Measurements from ENCODE around the gene KCNK4. TPM values are rescaled to one million over a fixed set of nuclear protein-coding genes. Genes with fewer than 3 reads are reported as not detected.

KCNK4 gene
- polyA plus RNA-seq, 1 donor (not counting 4 experiments of a cell fraction or from before 2014, with no cell fraction given): not detected

DNA sequence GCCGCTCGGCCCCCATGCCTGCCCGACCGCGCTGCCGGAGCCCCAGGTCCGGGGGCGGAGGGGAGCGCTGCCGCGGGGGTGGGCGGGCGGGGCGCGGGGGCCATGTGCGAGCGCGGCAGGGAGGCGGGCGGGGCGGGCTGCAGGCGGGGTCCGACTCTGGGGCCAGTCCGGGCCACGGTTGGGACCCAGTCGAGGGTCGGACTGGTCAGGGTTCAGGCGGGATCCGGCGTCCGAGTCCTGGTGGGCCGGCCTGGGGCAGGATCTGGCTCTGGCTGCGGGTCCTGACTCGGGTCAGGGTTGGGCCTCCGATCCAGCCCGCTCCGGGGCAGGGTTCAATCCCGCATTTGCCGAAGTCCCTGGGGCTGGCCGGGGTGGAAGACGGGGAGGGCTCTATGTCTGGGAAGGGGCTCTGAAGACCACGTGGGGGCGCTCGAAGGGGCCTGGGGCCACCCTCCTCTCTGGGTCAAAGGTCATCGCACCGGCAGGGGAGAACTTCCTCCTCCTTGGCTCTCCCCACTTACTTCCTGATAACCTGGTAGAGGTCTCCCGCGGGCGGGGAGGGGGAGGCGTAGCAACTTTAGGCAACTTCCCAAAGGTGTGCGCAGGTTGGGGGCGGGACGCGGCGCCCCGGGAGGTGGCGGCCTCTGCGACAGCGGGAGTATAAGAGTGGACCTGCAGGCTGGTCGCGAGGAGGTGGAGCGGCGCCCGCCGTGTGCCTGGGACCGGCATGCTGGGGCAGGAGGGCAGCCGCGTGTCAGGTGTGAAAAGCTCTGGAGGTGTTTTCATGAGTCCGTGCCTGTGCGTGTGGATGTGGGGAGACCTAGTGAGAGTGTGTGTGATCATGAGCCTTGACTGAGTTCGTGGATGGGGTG is 14.8 kb downstream of the KCNK4 start:
- FAIRE-seq (no peak), DNase-seq (ENCODE audit: low read depth, low spot score) (no peak)
- Histone ChIP-seq H2AFZ (ENCODE audit: control insufficient read depth, low read length) (peak overlapping the region; percentile 19), H3K27me3 (ENCODE audit: control insufficient read depth, extremely low read depth, insufficient read depth, low read length) (peaks cover under 1% of the 10 kb centered on the region), H3K9ac (ENCODE audit: control insufficient read depth, extremely low read depth, insufficient read depth, low read length) (peak overlapping the region; percentile 80), H3K27ac (ENCODE audit: control insufficient read depth, insufficient read depth, low read length) (peak overlapping the region; percentile 54), H3K4me3 (ENCODE audit: control insufficient read depth in 2 of 3, extremely low read depth in 1 of 3, insufficient read depth in 2 of 3, low read depth in 1 of 3, low read length in 3 of 3) (peak overlapping the region; percentile 78 to 86 (median 83)), H3K4me2 (ENCODE audit: control insufficient read depth, extremely low read depth, insufficient read depth, low read depth, low read length) (peak overlapping the region; percentile 97), H3K4me1 (ENCODE audit: control insufficient read depth, extremely low read depth, insufficient read depth, low read length) (peaks cover 21% of the 10 kb centered on the region), H4K20me1 (ENCODE audit: control insufficient read depth, extremely low read depth, insufficient read depth, low read length) (peaks cover under 1% of the 10 kb centered on the region), H3K9me3 (ENCODE audit: control insufficient read depth, low read depth, low read length) (no peaks in the 10 kb centered on the region), H3K9me1 (ENCODE audit: control insufficient read depth, extremely low read depth, insufficient read depth, low read length) (no peaks in the 10 kb centered on the region), H3K79me2 (ENCODE audit: control insufficient read depth, insufficient read depth, low read length) (peaks cover 19% of the 10 kb centered on the region), H3K36me3 (ENCODE audit: control insufficient read depth in 2 of 2, extremely low read depth in 1 of 2, insufficient read depth in 2 of 2, low read length in 2 of 2) (no peaks in the 10 kb centered on the region)
- dilution Hi-C loops (cut with MboI; ENCODE audit: extremely low pct_ligation_motif_present, low sequenced_read_pairs): no loop called here
- TF ChIP-seq EZH2 (IDR thresholded peaks at IDR 0.05; ENCODE audit: low read length): no peak
- TF ChIP-seq, protein P1, sequence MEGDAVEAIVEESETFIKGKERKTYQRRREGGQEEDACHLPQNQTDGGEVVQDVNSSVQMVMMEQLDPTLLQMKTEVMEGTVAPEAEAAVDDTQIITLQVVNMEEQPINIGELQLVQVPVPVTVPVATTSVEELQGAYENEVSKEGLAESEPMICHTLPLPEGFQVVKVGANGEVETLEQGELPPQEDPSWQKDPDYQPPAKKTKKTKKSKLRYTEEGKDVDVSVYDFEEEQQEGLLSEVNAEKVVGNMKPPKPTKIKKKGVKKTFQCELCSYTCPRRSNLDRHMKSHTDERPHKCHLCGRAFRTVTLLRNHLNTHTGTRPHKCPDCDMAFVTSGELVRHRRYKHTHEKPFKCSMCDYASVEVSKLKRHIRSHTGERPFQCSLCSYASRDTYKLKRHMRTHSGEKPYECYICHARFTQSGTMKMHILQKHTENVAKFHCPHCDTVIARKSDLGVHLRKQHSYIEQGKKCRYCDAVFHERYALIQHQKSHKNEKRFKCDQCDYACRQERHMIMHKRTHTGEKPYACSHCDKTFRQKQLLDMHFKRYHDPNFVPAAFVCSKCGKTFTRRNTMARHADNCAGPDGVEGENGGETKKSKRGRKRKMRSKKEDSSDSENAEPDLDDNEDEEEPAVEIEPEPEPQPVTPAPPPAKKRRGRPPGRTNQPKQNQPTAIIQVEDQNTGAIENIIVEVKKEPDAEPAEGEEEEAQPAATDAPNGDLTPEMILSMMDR (optimal IDR thresholded peaks at IDR 0.05 in 1 of 3, IDR thresholded peaks at IDR 0.05 in 1 of 3, conservative IDR thresholded peaks at IDR 0.05 in 1 of 3; ENCODE audit: extremely low read depth in 1 of 3, insufficient read depth in 2 of 3, low read length in 3 of 3): peak; percentile 9 to 35 (median 13)

DNA sequence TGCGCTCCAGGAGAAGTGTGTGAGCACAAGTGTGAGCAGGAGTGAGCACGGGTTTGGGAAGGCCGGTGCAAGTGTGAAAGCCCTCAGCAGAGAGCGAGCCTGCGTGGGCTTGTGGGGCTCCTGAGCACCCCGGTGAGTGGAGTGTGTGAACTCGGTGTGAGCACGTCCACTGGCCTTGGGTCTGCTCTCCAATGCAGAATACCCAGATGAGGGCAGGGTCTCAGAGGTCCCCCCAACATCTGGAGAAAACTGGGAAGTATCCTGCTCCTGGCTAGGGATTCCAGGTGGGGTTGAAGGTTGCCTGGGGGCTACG is 15.4 kb downstream of the KCNK4 start:
- no peaks in the 10 kb centered on the region for H3K9me3 ChIP-seq (ENCODE audit: control insufficient read depth, low read depth, low read length)
- dilution Hi-C loops (cut with MboI; ENCODE audit: extremely low pct_ligation_motif_present, low sequenced_read_pairs): no loop called here
- peaks cover 27% of the 10 kb centered on the region for H3K4me1 ChIP-seq (ENCODE audit: control insufficient read depth, extremely low read depth, insufficient read depth, low read length)
- DNase-seq (ENCODE audit: low read depth, low spot score) (no peak), FAIRE-seq (no peak)
- peak overlapping the region; percentile 80 for H3K9ac ChIP-seq (ENCODE audit: control insufficient read depth, extremely low read depth, insufficient read depth, low read length)
- no peaks in the 10 kb centered on the region for H3K9me1 ChIP-seq (ENCODE audit: control insufficient read depth, extremely low read depth, insufficient read depth, low read length)
- H3K27me3 ChIP-seq (ENCODE audit: control insufficient read depth, extremely low read depth, insufficient read depth, low read length): no peaks in the 10 kb centered on the region
- H4K20me1 ChIP-seq (ENCODE audit: control insufficient read depth, extremely low read depth, insufficient read depth, low read length): peaks cover 3% of the 10 kb centered on the region
- peak overlapping the region; percentile 97 for H3K4me2 ChIP-seq (ENCODE audit: control insufficient read depth, extremely low read depth, insufficient read depth, low read depth, low read length)
- H3K79me2 ChIP-seq (ENCODE audit: control insufficient read depth, insufficient read depth, low read length): peaks cover 19% of the 10 kb centered on the region
- H3K4me3 ChIP-seq (ENCODE audit: control insufficient read depth in 2 of 3, extremely low read depth in 1 of 3, insufficient read depth in 2 of 3, low read depth in 1 of 3, low read length in 3 of 3): peak overlapping the region; percentile 78 to 86 (median 83)
- peak overlapping the region; percentile 19 for H2AFZ ChIP-seq (ENCODE audit: control insufficient read depth, low read length)
- TF ChIP-seq, protein P1 (optimal IDR thresholded peaks at IDR 0.05 in 1 of 3, IDR thresholded peaks at IDR 0.05 in 1 of 3, conservative IDR thresholded peaks at IDR 0.05 in 1 of 3; ENCODE audit: extremely low read depth in 1 of 3, insufficient read depth in 2 of 3, low read length in 3 of 3): no peak
- TF ChIP-seq EZH2 (IDR thresholded peaks at IDR 0.05; ENCODE audit: low read length): no peak
- no peaks in the 10 kb centered on the region for H3K36me3 ChIP-seq (ENCODE audit: control insufficient read depth in 2 of 2, extremely low read depth in 1 of 2, insufficient read depth in 2 of 2, low read length in 2 of 2)
- H3K27ac ChIP-seq (ENCODE audit: control insufficient read depth, insufficient read depth, low read length): peak overlapping the region; percentile 54
